ENCODE measurements around the gene FFAR3.

FFAR3 gene

GRCh38 chr19:35357867-35358573, at the start of gene FFAR3:
TSS of gene FFAR3 (plus strand) at chr19:35358460. CDS start at chr19:35358891, 431 bp downstream.
- no peak for DNase-seq (ENCODE audit: low read depth in 1 of 2, low spot score in 1 of 2)

GRCh38 chr19:35308910-35309309, 49.4 kb upstream of the FFAR3 start:
- DNase-seq (ENCODE audit: low read depth in 1 of 2, low spot score in 1 of 2) = no peak

DNA sequence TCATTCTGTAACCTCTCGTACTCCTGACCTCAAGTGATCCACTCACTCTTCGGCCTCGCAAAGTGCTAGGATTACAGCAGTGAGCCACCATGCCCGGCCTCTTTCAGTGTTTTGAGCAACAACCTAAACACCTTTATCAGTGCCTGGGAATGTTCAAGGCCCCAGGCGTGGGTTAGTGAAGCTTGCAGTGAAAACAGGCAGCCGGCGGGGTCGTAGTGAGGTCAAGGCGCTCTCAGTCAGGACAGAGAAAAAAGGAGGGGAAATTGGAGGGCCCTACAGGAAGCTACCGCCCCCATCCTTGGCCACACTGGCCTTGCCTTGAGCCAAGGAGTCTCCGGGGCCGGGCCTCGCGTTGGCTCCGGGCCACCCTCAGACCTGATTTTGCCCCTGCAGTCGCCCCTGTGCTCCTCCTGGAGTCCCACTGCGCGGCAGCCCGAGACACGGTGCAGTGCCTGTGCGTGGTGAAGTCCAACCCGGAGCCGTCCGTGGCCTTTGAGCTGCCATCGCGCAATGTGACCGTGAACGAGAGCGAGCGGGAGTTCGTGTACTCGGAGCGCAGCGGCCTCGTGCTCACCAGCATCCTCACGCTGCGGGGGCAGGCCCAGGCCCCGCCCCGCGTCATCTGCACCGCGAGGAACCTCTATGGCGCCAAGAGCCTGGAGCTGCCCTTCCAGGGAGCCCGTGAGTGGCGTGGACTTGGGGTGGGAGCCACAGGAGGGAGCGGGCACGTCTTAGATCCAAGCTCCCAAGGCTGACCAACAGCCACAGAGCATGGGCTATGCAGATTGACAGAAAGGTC, 48.6 kb upstream of the FFAR3 start:
- DNase-seq (ENCODE audit: low read depth in 1 of 2, low spot score in 1 of 2) = no peak

- DNase-seq (ENCODE audit: low read depth in 1 of 2, low spot score in 1 of 2) = no peak
Observed at GRCh38 chr19:35310331-35310730, 47.9 kb upstream of the FFAR3 start.

DNA sequence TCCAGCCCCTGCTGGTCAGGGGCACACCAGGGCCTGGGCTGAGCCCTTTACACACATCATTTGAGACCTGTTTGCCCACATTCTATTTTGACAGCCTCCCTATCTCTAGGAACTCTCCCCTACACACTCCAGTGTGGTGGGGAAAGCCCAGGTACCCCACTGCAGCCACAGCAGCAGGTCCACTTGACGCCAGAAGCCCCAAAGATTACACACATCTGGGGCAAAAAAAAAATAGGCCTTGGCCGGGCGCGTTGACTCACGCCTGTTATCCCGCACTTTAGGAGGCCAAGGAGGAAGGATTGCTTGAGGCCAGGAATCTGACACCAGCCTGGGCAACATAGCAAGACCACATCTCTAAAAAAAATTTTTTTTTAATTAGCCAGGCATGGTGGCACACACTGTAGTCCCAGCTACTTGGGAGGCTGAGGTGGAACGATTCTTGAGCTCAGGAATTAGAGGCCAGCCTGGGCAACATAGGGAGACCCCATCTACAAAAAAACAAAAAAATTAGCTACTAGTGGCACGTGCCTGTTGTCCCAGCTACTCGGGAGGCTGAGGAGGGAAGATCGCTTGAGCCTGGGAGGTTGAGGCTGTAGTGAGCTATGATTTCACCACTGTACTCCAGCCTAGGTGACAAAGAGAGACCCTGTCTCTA, 47.3 kb upstream of the FFAR3 start:
- no peak for DNase-seq (ENCODE audit: low read depth in 1 of 2, low spot score in 1 of 2)

GRCh38 chr19:35311901-35312665, 46.2 kb upstream of the FFAR3 start:
- no peak for DNase-seq (ENCODE audit: low read depth in 1 of 2, low spot score in 1 of 2)

DNA sequence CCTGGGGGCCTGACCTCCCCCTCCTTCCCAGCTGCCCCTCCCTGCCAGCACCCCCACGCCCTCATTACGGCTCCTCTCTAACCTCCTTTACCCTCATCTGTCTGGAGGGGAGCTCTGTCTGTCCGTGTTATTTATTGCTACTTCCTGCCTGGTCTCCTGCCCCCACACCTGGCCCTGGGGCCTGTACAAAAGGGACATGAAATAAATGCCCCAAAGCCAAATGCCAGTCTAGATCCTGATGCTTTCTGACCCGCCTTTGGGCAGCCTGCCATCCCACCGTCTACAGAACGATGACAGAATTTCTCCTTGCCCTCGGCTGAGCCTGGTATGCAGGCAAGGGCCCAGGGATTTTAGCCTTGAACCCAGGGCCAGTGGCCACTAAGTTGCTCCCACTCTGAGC, 44.7 kb upstream of the FFAR3 start:
- no peak for DNase-seq (ENCODE audit: low read depth in 1 of 2, low spot score in 1 of 2)

GRCh38 chr19:35314031-35314430, 44.2 kb upstream of the FFAR3 start:
- DNase-seq (ENCODE audit: low read depth in 1 of 2, low spot score in 1 of 2) = no peak

GRCh38 chr19:35314858-35315470, 43.3 kb upstream of the FFAR3 start:
- no peak for DNase-seq (ENCODE audit: low read depth in 1 of 2, low spot score in 1 of 2)

GRCh38 chr19:35315883-35316282, 42.4 kb upstream of the FFAR3 start:
- DNase-seq (ENCODE audit: low read depth in 1 of 2, low spot score in 1 of 2) = no peak

DNA sequence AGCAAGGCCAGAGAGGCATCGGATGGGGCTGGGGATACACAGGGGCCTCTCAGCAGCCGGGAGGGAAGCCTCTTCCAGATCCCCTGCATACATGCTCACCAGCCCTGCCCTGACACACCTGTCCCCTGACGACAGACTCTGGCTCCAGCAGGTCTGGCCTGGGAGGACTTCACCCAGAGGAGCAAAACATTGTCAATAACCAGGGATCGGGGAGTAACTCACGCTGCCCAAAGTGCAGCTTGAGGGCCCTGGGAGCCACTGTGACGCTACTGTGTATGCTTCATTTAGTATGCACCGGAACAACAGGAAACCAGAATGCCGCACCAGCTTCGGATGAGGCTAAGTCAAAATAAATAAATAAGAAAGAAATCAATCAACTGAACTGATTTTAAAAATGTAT, 41.7 kb upstream of the FFAR3 start:
- no peak for DNase-seq (ENCODE audit: low read depth in 1 of 2, low spot score in 1 of 2)

DNA sequence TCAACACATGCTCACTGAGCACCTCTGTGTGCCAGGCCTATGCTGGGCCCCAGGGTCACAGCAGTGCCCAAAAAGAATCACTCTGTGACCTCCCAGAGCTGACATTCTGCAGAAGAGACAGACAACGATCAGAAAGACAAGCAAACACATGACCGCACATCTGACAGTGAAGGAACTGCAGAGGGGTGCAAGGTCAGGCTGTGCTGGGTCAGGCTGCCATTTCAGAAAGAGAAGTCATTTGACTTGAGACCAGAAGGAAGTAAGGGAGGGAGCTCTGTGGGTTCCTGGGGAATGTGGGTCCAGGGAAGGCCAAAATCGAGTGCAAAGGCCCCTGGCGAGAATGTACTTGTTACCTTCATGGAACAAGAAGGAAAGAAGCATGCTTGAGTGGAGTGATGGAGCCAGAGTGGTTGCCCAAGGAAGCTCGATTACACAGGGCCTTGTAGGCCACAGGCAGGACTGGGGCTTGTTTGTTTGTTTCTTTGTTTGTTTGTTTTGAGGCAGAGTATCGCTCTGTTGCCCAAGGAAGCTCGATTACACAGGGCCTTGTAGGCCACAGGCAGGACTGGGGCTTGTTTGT, 40.7 kb upstream of the FFAR3 start:
- no peak for DNase-seq (ENCODE audit: low read depth in 1 of 2, low spot score in 1 of 2)

DNA sequence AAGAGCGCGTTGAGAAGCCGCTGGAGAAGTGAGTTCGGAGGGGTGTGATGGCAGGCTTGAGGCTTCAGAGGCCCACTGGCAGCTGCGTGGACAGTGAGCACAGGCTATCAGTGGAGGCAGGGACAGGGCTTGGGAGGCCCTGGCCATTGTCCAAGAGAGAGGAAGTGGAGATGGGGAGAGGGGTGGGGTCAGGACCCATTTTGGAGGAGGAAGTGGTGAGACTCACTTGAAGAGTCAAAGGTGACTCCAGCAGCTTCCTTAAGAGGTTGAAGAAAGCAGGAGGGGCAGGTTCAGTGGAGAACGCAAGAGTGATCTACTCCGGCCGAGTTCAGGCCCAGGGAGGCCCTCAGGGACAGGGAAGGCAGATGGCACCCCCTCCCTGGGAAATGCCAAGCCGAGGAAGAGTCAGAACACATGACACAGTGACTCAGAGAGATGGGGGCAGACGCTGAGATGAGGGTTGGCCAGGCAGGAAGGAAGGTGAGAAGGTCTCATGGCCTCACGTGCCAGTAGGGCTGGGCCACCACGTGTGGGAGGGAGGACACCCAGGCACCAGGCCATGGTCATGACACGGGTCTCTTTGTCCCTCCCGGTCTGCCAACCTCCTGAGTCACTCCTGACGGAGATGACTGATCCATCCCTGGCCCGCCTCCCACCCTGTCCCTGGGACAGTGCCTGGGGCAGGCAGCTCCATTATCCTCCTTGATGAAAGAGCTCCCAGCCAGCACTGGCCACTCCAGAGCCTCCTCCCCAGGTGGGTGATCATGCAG, 39.4 kb upstream of the FFAR3 start:
- DNase-seq (ENCODE audit: low read depth in 1 of 2, low spot score in 1 of 2) = no peak

DNA sequence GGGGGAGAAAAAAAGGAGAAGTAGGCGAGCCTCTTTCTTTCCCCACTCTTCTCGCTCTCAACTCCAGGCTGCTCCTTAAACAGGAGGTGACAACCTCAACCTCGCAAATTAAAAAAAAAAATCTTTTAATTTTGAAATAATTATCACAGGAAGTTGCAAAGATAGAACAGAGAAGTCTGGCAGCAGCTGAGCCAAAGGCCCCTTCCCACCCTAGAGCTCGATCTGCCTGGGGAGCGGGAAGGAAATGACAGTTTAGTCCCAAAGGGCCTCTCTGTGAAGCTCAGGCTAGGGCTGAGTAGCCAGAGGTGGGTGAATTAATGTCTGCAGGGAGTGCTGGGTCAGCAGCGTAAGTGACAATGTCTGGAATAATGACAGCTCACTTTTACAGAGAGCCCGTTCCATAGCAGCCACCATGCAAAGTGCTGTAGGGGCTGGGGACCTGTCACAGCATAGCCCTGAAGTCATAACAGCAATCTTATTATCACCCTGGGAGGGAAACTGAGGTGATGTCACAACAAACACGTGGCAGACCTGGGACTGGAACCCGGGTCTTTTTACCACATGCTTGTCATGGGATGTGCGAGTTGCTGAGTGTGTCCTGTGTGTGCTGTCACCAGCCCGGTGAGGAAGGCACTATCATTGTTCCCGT, 38.1 kb upstream of the FFAR3 start:
- DNase-seq (ENCODE audit: low read depth in 1 of 2, low spot score in 1 of 2) = no peak

- DNase-seq (ENCODE audit: low read depth in 1 of 2, low spot score in 1 of 2) = no peak
Observed at GRCh38 chr19:35321291-35321690, 37.0 kb upstream of the FFAR3 start.

- no peak for DNase-seq (ENCODE audit: low read depth in 1 of 2, low spot score in 1 of 2)
Observed at GRCh38 chr19:35322014-35322413, 36.2 kb upstream of the FFAR3 start.

DNA sequence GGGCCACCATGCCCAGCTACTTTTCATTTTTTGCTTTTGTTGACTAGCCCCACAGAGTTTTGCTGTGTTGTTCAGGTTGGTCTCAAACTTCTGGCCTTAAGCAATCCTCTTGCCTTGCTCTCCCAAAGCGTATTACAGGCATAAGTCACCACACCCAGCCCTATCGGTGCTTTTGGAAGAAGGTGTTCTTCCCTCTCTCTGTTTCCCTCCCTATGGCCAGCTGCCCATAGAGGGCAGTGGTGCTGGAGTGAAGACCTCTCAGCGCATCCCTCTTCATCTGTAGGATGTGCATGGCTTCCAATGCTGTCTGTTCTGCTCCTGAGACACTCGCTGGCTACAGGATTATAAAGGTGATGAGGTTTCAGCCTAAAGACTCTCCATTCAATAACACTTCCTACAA, 30.6 kb upstream of the FFAR3 start:
- no peak for DNase-seq (ENCODE audit: low read depth in 1 of 2, low spot score in 1 of 2)

GRCh38 chr19:35328851-35329285, 29.4 kb upstream of the FFAR3 start, which contains the start of gene CD22:
TSS of gene CD22 (plus strand) at chr19:35329187. CDS start at chr19:35332041, 2,854 bp downstream.
- DNase-seq (ENCODE audit: low read depth in 1 of 2, low spot score in 1 of 2) = no peak

GRCh38 chr19:35329323-35329722, 28.9 kb upstream of the FFAR3 start:
- DNase-seq (ENCODE audit: low read depth in 1 of 2, low spot score in 1 of 2) = no peak

Measured in stimulated activated CD4-positive, alpha-beta T cell treated with anti-CD3 and anti-CD28 coated beads, Interleukin-15, amount 100 ng/mL, for 1 hour (primary cell).